ENCODE data around the gene KCNE3.

The KCNE3 gene

DNA sequence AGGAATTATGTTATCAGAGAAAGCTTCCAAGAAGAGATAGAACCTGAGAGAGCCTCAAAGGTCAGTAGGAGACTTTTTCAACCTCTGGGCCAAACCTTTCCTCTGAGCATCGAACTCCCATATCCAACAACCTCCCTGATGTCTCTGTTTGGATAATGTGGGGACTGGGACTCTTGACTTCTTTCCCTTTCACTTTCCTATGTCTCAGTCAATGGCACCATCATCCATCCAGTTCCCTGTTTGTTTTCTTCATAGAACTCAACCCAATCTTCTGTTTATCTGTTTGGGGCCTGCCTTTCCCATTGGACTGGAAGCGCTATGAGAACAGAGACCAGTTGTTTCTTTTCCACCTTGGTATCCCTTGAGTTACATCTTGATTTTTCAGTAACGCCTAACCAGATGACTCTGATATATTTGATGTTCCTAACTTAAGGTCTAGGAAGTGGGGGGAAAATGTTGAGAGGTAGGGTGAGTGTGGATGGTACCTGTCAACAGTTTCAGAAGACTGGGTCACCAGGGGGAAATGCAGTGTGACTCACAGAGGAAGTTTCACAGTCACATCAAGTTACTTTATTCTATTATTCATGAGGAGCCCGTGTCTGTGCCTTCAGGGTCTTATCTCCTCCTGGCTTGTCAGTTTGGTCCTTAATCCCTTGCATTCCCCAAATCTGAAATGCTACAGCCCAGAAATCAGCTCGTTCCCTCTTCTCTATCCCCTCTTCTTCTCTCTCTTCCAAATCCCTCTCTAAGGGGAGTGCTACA lies 4.5 kb upstream of the KCNE3 start:
- DNase-seq (ENCODE audit: low read depth): no peak

DNA sequence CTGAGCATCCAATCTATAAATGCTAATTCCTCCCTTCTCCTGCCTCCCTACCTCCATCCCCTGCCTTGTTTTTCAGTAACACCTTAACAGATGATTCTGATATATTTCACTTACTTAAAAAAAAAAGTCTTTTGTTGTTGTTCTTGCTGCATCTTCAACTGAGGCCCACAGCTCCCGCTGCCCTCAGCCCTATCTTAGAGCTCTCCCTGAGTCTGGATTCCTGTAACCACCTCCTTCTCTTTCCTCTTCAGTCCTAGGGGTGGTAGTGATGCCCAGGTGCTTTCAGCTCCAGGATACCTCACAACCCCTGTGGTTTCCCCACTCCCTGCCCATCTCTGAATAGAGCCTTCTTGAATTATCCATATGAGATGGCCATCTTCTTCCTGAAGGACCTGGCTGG lies 3.7 kb upstream of the KCNE3 start:
- DNase-seq (ENCODE audit: low read depth): no peak

DNA sequence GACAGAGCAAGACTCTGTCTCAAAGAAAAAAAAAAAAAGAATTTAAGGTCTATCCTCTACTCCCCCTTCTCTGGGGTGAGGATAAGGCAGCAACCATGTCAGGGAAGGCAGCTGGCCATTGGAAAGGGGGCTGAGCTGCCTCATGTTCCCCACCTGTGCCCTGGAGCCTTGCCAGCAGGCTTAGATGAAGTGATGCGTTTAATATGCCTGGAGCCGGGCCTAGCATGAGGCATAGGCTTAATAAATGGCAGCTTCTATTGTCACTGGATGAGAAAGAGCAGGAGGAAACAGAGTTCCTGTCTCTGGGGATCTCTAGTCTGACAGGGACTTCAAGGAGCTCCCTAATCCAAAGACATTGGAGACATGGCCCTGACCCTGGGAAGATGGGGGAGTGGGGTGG lies 3.2 kb upstream of the KCNE3 start:
- DNase-seq (ENCODE audit: low read depth): no peak

DNA sequence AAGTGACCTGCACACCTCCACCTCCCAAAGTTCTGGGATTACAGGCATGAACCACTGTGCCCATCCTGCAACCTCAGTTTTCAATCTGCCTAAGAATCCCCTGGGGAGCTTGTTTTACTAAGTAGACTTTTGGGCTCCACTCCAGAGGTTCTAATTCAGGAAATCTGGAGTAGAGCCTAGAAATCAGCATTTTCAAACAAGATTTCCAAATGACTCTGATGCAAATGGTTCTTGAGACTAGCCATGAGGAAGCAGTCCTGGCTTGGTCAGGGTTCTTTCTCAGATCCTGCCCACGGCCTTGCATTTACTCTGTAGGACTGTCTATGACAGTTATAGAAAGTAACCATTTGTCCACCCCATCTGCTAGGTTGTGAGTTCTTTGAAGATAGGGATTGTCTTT lies 1.6 kb upstream of the KCNE3 start:
- DNase-seq (ENCODE audit: low read depth): no peak

DNA sequence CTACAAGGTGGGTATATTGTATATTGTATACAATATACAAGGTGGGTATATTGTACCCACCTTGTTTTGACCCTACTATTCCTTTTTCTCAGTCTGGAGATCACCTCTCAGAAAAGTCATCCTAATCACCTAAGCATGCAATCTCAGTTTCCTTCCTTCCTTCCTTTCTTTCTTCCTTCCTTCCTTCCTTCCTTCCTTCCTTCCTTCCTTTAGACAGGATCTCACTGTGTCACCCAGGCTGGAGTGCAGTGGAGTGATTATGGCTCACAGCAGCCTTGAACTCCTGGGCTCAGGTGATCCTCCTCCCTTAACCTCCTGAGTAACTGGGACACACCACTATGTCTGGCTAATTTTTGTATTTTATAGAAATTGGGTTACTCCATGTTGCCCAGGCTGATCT lies 1.2 kb upstream of the KCNE3 start:
- DNase-seq (ENCODE audit: low read depth): no peak

DNA sequence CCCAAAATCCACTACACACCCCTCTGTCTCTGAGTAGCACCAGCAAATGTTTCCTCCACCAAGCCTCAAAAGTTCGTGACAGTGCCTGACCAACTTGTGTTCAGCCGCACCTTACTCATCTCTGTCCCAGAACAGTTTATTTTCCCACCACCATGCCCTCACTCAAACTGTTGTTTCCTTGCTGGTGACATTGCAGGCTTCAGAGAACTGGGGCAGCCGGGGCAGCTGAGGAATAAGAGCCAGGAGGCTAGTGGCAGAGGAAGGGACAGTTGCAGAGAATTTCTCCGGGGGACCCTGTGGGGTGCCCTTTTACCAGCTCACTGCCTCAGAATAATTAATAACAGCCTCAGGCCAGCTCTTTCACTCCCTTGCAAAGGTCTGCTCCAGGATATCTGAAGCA lies 709 bp upstream of the KCNE3 start:
- DNase-seq (ENCODE audit: low read depth): no peak

DNA sequence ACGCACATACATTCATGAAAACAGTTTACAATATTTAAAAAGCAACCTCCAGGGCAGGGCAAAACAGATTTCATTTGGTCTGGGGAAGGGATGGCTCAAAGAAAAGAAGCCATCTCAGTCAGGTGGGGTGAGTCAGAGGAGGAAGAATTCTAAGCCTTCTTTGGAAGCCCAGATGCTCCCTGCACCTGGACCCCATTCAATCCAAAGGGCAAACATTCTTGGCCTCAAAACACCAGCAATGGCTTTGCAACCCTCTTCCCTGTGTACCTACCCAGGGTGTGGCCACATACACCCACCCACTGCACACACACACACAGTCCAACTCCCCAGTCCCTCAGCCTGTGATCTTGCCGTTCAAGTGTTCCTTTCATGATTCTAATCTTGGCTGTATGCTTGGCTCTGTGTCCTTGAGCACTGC lies 2.0 kb downstream of the KCNE3 start:
- no peak for DNase-seq (ENCODE audit: low read depth)

DNA sequence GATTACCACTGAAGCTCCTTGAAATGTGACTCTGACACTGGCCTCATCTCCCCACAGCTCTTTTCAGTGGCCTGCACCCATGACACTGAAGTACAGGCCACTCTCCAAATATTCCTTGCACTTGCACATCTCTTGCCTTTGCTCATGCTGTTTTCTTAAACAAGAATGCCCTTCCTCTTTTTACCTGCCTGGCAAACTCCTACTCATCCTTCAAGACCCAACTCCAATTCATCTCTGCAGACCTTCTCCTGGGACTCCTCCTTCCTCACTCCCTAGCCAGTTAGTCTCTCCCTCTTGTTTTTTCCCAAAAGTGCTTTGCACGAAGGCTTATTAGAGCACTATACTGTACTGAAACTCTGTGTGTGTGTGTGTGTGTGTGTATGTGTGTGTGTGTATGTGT lies 2.6 kb downstream of the KCNE3 start:
- DNase-seq (ENCODE audit: low read depth): no peak

DNA sequence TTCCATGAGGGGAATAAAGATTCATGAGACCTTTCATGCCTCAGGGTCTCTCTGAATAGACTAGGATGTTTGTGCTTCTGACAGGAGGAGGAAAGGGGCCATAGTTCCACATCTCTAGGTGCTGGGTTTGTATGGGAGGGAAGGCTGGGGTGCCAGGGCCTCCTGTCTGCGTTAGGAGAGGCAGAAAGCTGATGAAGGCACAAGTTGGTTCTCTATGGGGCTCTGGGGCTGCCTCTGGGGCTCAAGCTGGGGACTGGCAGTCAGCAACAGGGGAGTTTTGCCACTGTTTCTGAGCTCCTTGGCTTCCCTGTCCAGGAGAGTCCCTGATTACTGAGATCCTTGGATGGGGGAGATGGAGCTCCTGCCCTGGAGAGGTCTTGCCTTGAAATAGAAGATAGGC lies 4.1 kb downstream of the KCNE3 start:
- no peak for DNase-seq (ENCODE audit: low read depth)

DNA sequence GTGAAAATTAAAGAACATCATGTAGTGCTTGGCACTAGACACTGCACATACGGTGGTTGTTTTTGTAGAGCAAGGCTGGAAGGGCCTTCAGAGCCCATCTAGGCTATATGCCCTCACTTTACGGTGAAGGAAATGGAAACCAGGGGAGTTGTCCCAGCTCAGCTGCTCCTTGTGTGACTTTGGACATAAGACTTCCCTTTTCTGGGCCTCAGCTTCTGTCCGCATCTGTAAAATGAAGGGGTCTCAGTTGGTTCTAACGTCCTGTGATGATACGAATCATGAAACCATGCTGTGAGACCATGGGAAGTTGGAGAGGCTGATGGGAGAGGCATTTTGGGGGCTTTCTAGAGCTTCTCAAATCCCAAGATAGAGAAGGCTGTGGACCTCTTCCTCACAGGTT lies 4.7 kb downstream of the KCNE3 start:
- DNase-seq (ENCODE audit: low read depth): no peak

DNA sequence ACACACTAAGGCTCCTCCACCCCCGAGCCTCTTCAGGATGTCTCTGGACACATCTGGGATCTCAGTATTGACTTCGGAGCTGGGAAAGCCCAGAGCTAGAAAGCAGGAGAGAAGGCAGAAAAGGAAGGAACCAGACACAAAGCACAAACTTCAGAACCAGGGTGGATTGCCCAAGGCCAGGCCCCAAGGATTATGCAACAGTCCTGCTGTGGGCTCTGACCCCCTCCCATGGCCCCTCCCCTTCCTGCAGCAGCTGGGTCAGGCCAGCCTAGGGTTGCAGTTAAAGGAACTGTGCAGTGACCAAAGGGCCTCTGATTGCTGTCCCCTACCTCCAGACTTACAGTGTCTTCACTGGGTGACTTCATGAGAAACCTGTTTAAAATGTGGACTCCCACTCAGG lies 5.3 kb downstream of the KCNE3 start:
- no peak for DNase-seq (ENCODE audit: low read depth)

DNA sequence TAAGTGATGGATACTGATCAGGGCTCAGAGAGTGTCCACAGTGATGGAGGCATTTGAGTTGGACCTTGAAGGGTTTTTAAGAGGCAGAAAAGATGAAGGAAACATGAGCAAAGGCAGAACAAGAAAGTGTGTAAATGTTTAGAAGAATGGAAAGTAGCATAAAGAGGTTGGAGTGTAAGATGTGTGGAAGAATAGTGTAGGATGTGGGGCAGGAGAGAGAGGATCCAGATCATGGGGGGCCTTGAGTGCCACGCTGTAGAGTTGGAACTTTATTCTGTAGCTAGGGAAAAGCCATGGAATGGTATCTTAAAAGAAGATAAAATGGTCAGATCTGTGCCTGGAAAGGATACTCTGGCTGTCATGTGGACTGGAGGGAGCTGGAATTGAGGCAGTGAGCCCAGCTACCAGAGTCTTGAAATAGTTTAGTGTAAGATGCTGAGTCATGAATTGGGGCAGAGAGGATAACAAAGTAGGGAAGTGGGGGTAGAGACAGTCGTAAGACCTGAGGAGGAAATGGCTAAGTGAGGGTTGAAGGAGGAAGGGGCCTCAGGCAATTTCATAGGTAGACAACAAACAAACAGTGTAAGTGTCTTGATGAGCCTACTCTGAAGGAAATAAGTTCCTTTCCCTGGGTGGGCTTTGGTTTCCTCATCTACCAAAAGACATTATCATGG lies 6.7 kb downstream of the KCNE3 start:
- no peak for DNase-seq (ENCODE audit: low read depth)

DNA sequence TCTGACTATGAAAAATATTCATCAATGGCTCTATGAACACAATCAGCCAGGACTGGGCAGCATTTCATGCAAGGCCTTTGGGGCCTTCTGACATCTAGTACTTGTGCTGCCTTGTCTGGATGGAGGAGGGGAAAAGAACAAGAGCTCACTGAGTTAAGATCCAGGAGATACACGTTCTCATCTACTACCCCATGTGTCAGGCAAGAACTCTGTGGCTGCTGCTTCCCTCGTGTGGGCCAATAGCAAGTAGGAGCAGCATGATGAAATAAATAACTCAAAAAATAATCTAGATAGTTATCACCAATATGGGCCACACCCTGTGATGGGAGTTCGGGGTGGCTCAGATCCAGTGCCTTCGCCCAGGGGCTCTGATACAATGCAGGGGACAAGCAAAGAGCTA lies 7.3 kb downstream of the KCNE3 start:
- DNase-seq (ENCODE audit: low read depth): no peak

DNA sequence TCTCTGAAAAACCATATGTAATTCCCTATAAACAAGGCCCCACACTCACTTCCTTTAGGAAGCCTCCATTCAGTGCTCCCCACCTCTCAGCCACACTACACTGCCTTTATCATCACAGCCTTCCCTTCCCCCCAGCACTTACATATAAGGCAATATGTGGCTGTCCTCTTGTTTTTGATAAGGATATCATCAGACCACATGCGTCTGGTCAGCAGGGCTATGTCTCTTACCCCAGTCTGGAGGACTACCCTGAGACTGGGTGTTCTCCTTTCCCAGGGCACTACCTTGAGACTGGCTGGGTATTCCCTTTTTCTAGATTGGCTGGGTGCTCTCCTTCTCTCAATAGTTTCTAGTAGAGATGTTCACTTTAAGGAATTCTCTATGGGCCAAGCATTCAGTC lies 7.8 kb downstream of the KCNE3 start:
- DNase-seq (ENCODE audit: low read depth): no peak

DNA sequence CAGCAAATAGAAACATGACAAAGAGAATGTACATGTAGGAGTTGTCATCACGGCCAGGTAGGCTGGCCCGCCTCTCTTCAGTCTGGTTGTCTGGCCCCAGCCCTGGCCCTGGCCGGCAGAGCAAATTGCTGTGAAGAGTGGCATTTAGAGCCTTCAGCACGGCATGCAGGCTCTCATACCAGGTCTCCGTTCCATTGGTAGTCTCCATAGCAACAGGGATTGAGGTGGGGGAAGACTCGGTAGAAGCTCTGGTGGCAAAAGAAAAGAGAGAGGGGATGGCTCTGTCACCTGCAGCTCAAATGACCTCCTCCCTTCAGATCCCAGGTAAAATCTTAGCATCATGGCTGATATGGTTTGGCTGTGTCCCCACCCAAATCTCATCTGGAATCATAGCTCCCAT lies 10.0 kb downstream of the KCNE3 start:
- no peak for DNase-seq (ENCODE audit: low read depth)

DNA sequence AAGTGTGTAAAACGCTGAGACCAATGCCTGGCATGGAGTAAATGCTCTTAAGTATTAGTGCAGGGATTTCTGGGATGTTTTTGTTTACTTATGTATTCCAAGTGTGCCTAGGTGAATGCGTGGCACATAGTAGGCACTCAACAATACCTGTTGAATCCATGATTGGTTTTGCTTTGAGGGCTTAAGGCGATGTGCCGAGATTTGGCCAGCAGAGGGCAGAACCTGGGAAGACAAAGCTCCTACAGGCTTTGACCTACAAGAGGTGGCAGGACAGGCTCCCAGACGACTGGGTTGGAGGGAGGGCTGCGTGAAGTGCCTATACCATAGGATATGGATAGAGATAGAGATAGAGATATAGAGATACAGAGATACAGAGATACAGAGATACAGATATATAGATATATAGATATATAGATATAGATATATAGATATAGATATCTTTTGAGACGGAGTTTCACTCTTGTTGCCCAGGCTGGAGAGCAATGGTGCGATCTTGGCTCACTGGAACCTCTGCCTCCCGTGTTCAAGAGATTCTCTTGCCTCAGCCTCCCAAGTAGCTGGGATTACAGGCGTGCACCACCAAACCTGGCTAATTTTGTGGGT lies 13.9 kb downstream of the KCNE3 start:
- peak; percentile 35 for DNase-seq (ENCODE audit: low read depth)

DNA sequence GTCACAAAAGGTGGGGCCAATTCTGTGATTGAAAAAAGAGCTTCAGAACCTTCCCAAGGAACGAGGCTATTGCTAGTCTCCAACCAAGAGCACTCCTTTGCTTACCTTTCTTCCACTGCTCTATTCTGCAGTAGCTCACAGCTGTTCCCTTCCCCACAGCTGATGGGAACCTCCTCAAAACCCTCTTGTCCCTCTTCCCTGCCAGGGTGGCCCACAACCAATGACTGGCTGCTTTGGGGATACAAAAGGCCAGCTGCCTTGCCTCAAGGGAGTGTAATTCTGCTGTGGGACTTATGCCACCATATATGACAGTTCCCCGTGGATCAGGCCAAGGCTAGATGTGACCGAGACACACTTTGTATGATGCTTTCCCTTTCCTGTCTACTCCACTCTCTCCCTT lies 15.0 kb downstream of the KCNE3 start:
- DNase-seq (ENCODE audit: low read depth): no peak

DNA sequence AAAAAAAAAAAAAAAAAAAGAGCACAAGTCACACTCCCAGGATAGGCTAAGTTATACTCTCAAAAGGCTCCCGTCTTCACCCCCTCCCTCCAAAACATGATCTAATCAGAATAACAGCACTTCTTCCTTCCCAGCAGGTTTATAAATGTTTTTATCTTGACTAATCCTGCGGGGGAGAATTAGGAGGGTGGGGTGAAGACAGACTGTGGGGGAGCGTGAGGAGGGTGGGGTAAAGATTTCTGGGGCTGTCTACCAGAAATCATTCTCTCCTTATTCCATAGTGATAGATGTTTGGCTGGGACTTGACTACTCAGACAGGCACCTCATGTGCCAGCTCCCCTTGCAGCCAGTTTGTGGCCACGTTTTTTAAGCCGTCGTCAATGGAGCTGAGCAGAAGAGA lies 17.0 kb downstream of the KCNE3 start:
- no peak for DNase-seq (ENCODE audit: low read depth)

DNA sequence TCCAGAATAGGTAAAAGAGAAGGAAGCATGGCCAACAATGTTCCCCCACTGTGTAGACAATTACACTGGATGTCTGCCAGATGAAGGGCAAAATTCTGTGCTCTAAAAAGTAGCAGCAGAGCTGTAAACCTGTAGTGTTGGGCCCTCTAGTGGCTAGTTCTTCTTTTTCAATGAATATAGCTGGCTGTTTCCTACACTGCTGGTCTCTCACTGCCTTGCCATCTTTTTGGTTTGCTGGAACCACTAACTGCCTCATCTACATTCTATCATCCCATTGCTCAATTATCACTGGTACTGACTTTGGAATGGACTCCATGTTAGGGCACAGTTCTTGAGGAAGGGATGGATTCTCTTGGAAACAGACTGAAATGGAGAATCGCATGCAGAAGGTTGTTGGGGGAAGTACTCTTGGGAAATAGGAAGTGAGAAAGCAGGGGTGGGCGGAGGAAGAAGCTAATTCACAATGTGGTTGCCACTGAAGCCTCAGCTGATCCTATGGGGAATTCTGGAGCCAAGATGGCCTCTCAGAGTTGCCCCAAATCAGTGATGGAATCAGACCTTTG lies 17.9 kb downstream of the KCNE3 start:
- peak; percentile 80 for DNase-seq (ENCODE audit: low read depth)

DNA sequence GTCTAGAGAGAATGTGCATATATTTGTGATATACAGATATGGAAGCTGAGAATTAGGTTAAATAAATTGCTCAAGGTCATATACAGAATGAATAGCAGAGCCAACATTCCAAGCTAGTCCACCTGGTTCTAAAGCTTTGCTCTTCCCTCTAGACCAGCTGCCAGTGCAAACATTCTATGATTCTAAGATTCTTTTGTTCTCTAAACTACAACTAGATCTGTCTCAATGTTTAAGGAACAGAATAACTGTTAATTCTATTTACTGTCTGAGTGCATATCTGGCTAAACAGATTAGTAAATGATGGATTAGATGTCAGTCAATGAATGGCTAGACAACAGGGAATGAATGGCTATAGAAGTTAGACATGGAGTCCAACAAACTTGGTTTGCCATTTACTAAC lies 19.6 kb downstream of the KCNE3 start:
- no peak for DNase-seq (ENCODE audit: low read depth)

DNA sequence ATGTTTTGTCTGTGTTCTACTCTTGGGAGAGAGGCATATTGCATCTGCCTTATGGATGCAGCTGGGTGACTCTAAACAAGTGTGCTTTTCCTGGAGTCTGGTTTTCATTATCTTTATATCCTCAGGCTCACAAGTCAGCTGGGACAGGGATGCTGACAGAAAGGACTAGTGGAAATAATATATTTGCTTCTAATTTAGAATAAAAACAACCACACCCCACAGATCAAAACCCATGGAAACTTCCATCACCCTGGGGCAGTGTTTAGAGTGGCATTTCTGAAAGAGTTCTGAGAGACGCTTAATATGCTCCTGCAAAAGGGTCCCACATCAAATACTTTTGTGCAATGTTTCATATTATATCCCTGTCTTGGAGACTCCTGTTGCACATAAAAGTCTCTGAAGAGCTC lies 20.8 kb downstream of the KCNE3 start:
- DNase-seq (ENCODE audit: low read depth): no peak

DNA sequence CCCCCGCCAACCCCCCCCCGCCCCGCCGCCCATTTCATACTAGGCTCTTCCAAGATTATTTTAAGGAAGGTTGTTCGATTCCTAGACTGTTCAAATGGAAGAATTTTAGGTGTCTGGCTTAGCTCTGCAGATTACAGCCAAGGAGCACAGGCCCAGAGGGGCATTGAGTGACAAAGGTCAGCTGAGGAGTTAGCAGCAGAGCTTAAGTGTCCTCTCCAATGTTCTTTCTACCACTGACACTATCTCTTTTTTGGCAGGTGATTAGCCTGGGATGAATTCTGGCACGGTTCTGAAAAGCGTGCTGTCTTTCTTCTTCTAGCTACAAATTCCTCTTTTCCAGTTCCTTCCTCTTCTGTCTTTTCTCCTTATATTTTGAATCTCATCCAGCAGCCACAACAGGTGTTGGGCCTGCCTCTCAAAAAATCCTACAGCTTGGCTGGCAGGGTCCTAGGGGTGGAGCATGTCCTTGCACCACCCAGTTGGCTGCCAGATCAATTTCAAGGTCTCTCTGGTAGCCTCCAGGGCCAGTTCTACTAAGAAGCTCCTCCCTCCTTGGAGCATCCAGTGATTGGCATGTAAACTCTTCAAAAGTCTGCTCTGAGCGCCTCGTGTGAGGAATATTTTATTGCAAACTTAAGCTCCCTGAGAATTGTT lies 23.0 kb downstream of the KCNE3 start:
- DNase-seq (ENCODE audit: low read depth): no peak

Data from stromal cell of bone marrow (primary cell).